Measurements from ENCODE around the gene C4orf50.
"Not testable (repeated sequence)": the region's sequence is repeated elsewhere in the genome, so short reads cannot be mapped to it uniquely, and the experiment has no call there.

Gene C4orf50

DNA sequence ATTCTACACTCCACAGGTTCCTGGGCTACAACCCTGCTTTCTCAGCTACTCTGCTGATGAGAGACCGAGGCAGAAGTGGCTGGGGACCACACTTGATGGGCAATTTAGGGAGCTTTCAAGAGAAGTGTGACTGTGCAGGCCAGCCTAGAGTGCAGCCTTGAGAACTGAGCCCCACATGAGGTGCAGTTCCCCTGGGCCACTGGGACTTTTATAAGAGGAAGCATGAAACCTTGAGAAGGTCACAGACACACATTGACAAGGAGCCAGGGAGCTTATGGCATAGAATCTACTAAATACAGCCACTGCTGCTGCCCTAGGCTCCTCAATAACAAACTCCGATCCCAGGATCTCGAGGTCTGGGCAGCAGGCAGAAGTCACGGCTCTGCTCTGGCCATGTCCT lies 13.1 kb downstream of the C4orf50 start:
- Mint-ChIP-seq H3K27ac (no peak overlapping the region), H3K27me3 (ENCODE audit: low read depth, poor library complexity) (peaks cover 69% of the 10 kb centered on the region), H3K4me3 (no peak overlapping the region), H3K9me3 (no peaks in the 10 kb centered on the region), H3K36me3 (ENCODE audit: low read depth) (no peaks in the 10 kb centered on the region), H3K4me1 (peaks cover 8% of the 10 kb centered on the region)
- TF ChIP-seq, protein P1, sequence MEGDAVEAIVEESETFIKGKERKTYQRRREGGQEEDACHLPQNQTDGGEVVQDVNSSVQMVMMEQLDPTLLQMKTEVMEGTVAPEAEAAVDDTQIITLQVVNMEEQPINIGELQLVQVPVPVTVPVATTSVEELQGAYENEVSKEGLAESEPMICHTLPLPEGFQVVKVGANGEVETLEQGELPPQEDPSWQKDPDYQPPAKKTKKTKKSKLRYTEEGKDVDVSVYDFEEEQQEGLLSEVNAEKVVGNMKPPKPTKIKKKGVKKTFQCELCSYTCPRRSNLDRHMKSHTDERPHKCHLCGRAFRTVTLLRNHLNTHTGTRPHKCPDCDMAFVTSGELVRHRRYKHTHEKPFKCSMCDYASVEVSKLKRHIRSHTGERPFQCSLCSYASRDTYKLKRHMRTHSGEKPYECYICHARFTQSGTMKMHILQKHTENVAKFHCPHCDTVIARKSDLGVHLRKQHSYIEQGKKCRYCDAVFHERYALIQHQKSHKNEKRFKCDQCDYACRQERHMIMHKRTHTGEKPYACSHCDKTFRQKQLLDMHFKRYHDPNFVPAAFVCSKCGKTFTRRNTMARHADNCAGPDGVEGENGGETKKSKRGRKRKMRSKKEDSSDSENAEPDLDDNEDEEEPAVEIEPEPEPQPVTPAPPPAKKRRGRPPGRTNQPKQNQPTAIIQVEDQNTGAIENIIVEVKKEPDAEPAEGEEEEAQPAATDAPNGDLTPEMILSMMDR (IDR thresholded peaks at IDR 0.05): no peak
- no peak for DNase-seq

DNA sequence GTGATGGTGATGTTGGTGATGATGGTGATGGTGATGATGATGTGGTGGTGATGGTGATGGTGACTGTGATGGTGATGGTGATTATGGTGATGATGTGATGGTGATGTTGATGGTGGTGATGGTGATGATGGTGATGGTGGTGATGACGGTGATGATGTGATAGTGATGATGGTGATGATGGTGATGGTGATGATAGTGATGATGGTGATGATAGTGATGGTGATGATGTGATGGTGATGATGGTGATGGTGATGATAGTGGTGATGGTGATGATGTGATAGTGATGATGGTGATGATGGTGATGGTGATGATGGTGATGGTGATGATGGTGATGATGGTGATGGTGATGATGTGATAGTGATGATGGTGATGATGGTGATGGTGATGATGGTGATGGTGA lies 14.7 kb downstream of the C4orf50 start:
- DNase-seq; H3K4me3 Mint-ChIP-seq; H3K9me3 Mint-ChIP-seq; H3K27ac Mint-ChIP-seq; H3K36me3 Mint-ChIP-seq (ENCODE audit: low read depth); H3K4me1 Mint-ChIP-seq: not testable (repeated sequence)
- H3K27me3 Mint-ChIP-seq (ENCODE audit: low read depth, poor library complexity): peaks cover 69% of the 10 kb centered on the region

DNA sequence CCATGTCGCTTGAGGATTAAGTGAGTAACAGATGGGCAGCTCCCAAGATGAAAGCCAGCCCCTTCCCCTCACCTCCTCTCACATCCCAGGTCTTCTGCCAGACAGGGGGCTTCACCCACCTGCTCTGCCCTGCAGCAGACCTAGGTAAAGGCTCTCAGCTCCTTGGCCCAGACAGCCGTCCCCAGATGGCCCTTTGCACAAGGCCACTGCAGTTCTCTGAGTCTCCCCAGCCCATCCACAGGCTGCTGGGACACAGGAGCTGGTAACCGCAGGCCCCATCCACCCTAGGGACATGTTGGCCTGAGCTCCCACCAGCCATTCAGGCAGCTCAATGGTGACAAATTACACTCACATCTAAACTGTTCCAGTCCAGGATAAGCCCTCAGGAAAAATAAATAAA lies 15.3 kb downstream of the C4orf50 start:
- Mint-ChIP-seq H3K27me3 (ENCODE audit: low read depth, poor library complexity) (peaks cover 69% of the 10 kb centered on the region), H3K4me1 (no peaks in the 10 kb centered on the region), H3K27ac (no peak overlapping the region), H3K9me3 (no peaks in the 10 kb centered on the region), H3K4me3 (no peak overlapping the region), H3K36me3 (ENCODE audit: low read depth) (no peaks in the 10 kb centered on the region)
- no peak for DNase-seq
- TF ChIP-seq, protein P1 (IDR thresholded peaks at IDR 0.05): no peak

DNA sequence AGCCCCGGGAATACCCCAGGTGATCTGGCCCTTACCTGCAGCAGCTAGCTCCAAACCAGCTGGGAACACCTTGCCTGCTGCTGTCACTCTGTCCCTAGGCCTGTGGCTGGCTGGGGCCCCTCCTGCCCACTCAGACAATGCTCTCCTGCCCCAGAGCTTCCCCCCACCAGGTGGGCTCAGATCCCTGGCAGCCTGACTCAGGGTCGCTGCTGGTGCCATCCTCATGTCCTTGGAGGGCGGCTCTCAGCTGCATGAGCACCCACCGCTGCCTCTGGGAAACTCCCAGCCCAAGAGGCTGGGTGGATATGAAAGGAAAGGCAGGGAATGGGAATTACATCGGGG lies 15.8 kb downstream of the C4orf50 start:
- Mint-ChIP-seq H3K9me3 (no peaks in the 10 kb centered on the region), H3K4me3 (no peak overlapping the region), H3K27me3 (ENCODE audit: low read depth, poor library complexity) (peaks cover 64% of the 10 kb centered on the region), H3K4me1 (no peaks in the 10 kb centered on the region), H3K27ac (no peak overlapping the region), H3K36me3 (ENCODE audit: low read depth) (no peaks in the 10 kb centered on the region)
- DNase-seq: no peak
- TF ChIP-seq, protein P1 (IDR thresholded peaks at IDR 0.05): no peak

DNA sequence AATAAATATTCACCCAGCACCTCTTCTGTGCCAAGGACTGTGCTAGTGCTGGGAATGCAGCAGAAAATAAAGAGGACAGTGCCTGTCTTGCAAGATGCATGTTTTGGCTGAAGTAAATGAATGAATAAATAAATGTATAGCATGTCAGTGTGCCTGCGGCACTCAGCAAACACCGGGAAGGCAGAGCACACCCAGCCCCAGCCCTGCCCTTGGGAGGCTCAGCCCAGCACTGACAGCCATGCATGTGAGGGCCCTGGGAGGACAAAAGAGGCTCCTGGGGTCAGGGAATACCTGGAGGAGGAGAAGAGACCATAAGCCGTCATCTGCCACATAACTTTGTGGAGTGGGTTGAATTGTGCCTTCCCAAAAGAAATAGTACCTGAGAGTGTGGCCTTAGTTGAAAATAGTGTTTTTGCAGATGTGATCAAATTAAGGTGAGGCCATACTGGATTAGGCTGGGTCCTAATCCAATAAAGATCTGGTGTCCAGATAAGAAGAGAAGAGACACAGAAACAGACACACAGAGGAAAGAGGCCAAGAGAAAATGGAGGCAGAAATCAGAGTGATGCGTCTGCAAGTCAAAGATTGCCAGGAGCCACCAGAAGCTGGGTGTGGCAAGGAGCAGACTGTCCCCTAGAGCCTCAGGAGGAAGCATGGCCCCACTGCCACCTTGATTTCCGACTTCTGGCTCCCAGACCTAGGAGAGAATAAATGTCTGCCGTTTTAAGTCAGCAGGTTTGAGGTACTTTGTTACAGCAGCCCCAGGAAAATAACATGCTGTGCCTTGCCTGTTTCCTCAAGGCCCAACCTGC lies 16.3 kb downstream of the C4orf50 start:
- no peaks in the 10 kb centered on the region for H3K9me3 Mint-ChIP-seq
- H3K27me3 Mint-ChIP-seq (ENCODE audit: low read depth, poor library complexity): peaks cover 58% of the 10 kb centered on the region
- H3K36me3 Mint-ChIP-seq (ENCODE audit: low read depth): no peaks in the 10 kb centered on the region
- H3K4me1 Mint-ChIP-seq: peaks cover 2% of the 10 kb centered on the region
- H3K27ac Mint-ChIP-seq: no peak overlapping the region
- TF ChIP-seq, protein P1 (IDR thresholded peaks at IDR 0.05): no peak
- no peak for DNase-seq
- no peak overlapping the region for H3K4me3 Mint-ChIP-seq

DNA sequence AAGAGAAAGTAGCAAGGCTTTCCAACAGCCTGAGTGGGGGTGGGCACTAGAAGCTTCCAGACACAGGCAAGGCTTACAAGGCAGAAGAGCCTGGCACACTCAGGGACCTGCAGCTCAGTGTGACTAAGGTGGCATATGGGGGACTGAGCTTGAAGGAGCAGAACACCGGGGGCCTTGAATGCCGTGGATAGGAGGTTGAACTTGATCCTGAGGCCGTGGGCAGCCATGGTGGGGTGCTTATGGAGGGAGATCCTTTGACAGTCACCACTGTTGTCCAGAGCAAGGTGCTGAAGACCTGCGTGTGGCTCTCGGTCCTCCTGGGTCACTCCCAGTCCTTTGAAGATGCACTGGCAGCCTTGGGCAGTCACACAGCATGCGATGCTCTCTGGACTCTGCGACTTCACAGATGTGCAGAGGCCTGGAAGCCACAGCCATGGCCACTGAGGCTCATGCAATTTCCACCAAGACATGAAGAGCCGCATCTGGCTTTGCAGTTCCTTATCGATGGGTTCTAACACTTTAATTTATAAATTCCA lies 18.3 kb downstream of the C4orf50 start:
- TF ChIP-seq, protein P1 (IDR thresholded peaks at IDR 0.05): no peak
- Mint-ChIP-seq H3K36me3 (ENCODE audit: low read depth) (no peaks in the 10 kb centered on the region), H3K27me3 (ENCODE audit: low read depth, poor library complexity) (peaks cover 43% of the 10 kb centered on the region), H3K27ac (no peak overlapping the region), H3K4me3 (no peak overlapping the region), H3K4me1 (peaks cover 14% of the 10 kb centered on the region), H3K9me3 (no peaks in the 10 kb centered on the region)
- DNase-seq: no peak

All from nephron progenitor cell (in vitro differentiated cells).